Endometrium (tissue), 2 donors: ENCODE data around the gene MBNL1.

Experiments used
- FAIRE-seq: peaks from 2 replicates; lab custom pipeline; 2012; peaks lifted over from hg19 to GRCh38; lab: Jason Lieb, UNC
- donor health status: control.
- donor health status: control.

MBNL1 gene

DNA sequence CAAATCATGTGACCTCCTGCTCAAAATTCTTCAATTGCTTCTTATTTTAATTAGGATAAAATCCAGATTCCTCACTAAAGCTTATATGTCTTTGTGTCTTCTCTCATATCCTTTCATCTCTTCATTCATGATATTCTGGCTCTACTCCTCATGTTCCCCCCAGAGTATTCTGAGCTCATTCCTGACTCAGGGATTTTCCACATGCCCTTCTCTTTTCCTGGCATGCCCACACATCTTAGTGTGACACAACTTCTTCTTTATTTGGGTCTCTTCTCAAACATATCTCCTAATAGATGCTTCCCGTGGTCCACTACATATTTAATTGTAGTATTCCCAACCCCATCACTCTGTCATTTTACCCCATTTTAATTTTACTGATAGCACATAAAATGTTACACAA lies 15.2 kb upstream of the MBNL1 start:
- no peak for FAIRE-seq

DNA sequence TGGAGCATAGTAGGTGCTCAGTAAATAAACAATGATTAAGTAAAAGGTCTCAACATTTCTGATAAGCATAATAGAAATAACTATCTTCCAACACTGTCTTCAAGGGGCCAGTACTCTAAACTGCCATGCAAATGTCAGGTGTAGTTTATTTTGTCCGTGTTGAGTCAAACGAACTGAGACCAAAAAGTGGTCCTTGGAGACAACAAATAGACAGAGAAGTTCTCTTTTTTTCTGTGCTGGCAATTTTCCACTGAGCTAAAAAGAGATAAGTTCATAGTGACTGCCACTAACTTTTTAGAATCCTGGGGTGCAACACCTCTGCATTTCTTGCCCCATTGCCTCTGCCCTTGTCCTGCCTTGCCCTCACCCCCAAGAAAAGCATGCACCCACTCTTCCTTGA lies 14.7 kb upstream of the MBNL1 start:
- FAIRE-seq = no peak

DNA sequence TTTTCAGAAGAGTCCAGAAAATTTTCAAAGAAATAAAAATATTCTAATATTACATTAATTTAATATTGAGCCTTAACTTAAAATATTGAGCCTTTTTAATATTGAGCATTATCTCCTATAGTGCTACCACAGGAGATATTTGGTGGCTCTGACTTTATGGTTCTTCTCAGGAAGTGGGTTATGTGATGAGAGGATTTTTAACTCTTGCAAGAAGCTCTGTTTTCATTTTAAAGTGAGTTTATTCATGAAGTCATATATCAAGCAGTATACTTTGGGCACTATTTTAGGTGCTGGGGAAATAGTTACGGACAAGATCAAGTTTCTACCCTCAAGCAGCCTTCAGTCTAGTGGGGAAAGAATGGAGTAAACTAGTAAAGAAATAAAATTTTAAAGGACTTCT lies 13.4 kb upstream of the MBNL1 start:
- no peak for FAIRE-seq

DNA sequence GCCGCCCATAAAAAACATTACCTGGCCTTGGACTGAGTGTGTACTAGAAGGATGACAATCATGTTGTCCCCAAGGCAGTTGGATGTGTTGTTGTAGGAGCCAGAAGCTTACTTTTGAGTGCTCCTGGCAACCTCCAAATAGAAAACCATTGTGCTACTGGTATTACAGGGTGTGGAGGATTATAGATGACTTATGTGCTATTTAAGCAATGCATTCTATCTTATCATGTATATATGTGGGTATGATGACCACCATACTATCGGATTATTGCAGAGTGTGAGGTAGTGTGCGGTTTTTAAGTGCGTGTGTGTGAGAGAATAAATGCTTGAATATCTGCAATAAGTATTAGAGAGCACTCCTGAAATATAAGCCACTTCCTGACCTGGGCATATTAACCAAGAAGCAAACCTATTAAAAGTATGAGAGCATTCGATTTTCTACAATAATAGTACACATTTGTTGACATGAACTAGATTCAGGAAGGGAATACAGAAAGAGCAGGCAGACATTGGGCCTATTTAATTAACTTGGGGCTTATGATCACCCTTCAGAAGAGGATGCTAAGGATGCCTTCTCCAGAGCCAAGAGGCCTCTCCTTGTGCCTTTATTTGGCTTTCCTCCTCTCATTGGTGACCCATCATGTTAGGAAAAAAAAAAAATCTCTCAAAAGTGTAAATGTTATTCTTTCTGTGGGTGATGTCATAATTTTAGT lies 11.7 kb upstream of the MBNL1 start:
- FAIRE-seq = no peak

DNA sequence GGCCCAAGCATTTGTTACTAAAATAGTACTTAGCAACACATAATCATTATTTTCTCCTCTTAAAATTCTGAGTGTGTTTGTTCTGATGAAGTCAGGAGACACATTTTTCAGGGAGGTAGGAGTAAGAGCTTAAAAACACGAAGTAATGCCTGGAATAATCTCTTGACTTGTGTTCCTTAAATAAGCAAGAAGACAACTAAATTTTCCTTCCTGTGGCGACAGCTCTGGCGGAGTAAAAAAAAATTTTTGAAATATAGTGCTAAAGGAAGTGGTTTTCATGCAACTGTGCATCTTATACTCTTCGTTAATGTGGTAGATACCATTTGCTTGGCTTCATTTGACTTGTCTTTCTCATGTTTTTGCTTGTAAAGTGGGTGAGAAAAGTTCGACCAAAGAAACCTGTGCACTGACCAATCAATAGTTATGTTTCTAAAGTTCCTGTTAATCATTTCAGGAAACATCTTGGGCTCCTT lies 11.1 kb upstream of the MBNL1 start:
- no peak for FAIRE-seq

DNA sequence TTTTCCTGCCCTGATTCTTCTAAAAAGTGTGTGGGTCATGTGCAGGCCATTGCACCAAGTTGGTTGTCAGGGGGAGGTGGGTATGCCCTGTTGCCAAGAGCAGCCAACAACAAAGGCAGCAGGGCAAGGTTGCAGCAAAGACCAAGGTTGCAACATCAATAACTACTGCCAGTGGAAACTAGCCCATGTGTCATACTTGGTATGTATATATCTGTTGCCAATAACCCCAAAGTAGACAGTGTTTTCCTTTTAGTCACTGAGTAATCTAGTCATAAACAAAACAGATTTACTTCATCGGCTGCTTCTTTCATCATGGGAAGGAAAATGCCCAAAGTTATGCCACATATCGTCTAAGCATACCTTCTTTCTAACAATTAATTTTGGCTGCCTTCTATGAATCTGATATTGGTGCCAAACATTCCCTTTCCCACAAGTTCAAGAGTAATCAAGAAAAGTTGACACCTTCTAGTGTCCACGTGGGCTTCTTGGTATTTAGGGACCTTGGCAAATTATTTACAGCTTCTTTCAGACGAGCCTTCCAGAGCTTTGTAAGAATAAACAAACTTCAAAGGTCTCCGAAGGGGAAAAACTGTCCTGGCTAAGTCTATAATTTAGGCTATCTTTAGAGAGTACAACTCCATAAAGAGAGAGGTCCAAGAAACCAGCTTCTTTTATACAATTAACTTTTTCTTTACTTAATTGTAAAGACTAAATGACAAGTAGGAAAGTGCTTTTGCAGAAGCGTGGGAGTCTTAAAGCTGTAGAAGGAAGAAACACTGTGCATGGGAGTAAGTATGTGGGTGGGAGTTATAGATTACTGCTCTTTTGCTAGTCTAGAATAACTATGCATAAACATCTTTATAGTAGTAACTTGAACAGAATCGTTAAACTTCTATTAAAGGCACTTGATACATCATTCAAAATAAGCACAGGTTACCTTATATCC lies 10.0 kb upstream of the MBNL1 start:
- peak; percentile 21 for FAIRE-seq

DNA sequence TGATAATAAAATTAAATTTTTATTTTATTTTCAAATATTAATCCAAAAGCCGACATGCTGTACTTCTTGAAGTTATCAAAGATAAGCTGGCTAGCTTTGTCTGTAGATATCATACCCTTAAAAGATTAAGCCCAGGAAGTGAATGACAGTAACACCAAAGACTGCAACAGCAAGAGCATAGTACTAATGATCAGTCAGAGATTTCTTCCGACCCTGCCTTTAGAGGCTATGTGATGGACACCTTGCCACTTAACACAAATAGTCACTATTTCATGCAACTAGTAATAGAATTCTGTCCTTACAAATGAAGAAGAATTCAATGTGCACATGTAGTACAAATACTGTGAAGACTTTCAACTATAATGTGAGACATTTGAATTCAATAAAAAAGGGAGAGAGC lies 9.3 kb upstream of the MBNL1 start:
- FAIRE-seq = no peak

DNA sequence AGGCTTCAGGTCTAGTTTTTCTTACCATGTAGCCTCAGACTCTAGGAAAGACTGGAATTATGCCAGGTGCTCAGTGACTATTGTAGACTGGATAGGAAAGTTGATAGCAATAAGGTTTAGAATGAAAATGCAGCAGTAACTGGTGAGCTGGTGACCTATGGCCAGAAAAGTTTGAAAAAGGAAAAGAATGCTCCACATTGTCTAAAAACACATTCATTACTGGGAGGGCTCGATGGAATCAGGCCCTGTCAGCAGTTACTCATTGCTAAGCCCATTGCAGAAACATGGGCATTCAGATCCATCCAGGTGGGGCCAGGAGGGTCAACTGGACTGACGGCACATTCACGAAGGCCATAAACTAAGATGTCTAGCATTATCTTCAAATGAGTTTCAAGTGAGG lies 8.7 kb upstream of the MBNL1 start:
- FAIRE-seq = no peak

DNA sequence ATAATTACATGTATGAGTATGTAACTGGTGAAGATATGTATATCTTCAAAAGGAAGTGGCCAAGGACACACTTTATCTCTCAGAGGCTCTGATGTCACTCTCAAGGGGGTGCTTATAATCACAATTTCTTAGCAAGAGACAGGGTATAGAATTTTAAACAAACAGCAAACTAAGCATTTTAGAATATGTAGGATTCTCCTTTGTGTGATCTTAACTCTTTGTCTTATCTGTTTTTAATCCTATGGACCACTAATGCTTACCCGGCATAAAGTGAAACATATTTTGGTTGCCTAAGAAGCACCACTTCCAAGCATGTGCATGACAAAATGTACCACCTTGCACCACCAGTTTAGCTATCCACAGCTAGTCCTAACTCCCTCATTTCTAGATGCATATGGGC lies 8.2 kb upstream of the MBNL1 start:
- FAIRE-seq = no peak

DNA sequence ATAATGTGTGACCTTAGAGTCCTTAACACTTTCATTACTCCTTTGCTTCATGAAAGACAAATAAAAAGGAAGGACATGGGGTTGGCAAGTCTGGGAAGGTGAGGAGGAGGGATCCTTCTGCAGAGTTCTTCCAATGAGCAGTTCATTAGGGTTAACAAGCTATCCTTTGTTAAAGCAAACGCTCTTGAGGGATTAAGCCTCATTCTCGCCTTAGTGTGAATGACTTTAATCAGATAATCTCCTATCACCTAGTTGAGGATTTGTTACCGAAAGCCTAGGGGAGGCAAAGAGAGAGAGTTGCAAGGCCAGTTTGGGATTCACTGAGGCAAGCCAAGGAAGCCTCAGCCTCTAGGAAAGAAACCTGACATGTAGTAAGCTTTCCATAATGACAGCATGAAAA lies 7.4 kb upstream of the MBNL1 start:
- FAIRE-seq = no peak

DNA sequence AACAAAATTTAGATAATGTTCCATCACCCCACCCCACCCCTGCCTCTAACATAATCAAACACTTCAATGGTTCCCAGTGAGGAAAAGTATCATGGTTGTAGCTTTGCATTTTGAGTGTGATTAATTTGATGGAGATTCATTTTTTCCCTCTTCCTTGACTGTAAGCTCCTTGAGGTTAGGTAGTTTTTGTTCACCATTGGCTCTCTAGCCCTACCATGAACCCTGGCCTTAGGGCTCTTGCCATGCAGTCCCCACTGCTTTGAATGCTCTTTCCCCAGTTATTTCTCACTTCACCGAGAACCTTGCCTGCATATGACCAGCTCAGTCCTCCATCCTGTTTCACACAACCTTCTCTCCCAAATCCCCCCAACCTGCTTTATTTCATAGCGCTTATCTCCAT lies 5.0 kb upstream of the MBNL1 start:
- FAIRE-seq = no peak

DNA sequence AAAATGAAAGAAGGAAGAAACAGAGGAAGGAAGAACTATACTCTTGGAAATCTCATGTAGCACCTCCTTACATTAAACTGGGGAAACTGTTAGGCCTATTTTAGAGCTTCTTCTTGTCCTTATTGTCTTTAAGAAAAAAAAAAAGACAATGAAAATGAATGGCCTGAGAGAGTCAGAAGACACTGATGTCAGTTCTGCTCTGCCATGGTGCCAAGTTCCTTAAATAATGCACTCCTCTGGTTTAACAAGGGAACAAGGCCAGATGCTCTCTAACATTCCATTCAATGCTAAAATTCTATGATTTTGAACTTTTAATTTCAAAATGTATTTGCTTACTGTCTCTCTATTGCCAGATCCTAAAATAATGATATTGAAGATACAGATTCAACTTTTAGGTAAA lies 4.4 kb upstream of the MBNL1 start:
- no peak for FAIRE-seq

DNA sequence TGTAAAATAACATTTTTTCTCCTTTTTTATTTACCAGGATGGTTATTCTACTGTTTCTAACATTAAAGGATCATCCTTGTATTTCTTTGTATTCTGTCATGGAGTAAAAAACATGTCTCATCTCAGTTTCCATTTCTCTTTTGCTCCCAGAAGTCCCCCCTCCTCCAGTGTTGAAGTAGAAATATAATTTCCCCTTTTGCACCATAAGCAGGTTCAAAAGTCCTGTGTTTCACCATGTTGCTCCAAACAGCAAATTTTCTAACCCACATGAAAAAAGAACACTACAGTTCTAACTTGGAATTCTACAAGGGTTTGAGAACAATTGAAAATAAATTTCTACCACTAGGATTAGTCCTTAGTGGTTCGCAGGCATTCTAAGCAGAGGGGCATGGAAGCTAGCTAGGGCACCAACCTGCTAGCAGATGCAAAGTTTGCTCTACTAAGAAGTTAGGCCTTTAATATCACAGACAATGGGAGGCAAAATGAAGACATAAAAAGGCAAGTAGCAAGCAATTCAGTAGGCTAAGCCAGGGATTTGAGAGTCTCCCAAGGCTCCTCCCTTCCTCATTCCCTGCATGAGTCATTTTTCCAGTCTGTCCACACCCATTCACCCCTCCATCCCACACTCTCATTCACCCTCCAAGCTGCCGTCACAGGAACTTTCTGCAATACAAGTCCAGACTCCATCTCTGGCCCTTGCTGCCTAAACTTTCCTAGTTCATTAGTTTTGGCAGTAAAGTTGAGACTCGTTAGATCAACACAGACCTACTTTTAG lies 2.3 kb upstream of the MBNL1 start:
- no peak for FAIRE-seq

DNA sequence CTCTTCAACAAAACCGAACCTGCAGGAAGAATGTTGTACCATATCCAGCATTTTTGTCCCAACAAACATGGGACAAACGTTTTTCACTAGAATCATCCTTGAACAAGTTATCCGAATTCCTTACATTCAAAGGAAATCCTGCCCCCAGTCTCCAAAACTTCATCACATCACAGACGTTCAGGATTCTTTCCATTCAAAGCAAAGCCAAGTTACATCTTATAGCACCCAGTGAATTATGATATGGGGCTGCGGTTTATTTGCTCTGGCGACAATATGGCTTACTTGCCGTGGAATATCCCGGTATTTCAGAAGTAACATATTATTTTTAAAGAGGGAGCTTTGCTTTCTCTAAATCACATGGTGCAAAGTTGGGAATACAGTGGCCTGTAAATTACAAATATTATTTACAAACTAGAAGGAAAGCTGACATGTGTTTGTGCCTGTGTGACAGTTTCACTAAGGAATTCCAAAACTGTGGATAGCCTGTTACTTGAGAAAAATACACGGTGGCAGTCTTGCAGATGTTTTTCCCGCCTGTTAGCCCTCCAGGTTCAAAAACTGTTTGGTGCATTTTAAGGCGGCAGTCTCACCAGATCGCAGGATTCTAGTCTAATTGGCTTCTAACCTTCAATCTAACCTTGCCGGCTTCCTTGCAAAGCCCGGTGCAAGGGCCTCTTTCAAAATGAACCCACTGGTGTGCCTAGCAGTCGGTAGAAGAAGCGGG lies 736 bp upstream of the MBNL1 start:
- no peak for FAIRE-seq

DNA sequence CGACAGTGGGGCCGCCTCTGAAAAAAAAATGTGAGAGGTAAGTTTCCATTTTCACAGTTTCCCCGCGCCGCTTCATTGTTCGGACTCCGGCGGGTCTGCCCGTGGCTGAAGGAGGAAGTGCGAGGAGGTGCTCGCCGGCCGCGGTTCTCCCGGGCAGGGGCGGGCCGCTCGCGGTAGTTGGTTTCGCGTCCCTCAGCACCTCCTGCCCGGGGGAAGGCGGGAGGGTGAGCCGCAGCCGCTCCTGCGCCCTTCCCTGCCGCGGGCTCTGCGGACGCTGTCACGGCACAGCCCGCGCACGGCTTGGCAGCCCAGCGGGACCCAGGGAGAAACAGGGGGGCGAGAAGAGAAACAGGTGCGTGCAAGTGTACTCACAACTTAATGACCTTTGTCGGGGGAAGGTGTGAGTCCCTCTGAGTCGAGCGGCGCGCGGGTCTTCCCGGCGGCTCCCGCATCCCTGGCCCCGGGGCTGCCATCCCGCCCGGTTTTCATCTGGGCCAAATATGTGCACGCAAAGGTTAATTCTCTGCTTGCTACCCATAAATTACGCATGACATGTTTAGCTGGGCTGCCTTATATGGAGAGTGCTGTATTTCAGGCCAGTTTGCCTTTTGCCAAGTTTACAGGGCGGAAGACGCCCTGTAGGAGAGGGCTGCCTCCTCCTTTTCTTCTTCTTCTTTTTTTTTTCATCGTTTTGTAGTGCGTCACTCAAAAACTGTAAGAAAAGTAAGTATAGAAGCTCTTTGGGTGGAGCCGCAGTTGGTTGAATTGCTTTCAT lies 514 bp downstream of the MBNL1 start:
- FAIRE-seq = peak; percentile 33

DNA sequence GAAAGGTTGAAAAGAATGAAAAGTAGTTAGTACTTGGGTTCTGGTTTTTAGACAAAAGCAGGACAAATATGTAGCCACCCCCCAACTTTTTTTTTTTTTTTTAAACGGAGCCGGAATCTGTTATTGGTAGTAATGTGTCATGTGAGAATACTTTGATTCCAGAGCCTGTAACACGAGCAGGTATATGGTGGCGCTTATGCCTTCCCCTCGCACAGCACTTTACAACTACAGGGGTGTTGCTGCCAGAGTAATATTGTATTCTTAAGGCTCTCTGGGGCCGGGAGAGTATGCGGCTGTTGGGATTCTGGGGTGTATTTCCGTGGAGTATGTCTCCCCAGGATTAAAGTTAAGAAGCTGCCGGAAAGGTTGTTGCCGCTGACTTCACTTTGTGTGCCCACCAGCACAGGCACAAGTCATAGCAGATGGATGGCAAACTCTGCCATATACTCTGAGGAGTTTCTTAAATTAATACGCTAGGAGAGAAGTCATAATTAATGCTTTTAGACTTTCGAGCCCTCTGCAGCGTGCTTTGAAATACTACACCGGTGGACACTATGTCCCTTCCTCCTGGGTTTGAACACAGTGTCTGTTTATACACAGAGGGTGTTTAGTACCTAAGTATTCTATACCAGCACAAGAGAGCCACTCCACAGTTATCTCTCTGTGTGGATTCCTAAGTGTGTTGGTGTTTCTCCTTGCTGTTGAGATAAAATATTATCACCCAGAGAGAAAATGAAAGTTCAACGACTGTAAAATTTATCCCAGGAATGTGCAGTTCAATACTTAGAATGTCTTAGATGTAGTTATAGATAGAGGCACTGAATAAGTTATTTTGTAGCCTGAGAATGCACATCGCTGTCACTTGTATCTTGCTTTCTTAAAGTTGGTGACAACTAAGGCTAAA lies 1.4 kb downstream of the MBNL1 start:
- no peak for FAIRE-seq

DNA sequence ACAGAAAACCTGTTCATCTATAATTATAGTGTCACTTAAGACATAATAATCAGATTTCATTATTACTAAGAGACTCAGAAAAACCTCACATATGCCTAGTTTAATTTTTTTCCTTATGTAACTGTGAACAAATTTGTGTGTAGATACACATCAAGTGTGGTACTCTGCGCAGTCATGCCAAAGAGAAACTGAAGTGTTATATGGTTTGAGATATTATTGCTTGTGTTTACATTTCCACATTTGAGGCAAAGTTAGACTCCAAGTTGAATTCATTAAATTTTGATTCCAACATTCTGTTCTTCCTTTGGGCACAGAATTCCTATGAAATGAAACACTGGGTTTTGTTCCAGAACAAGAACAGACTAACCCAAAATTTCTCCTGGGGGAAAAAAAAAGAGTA lies 2.2 kb downstream of the MBNL1 start:
- FAIRE-seq = no peak

DNA sequence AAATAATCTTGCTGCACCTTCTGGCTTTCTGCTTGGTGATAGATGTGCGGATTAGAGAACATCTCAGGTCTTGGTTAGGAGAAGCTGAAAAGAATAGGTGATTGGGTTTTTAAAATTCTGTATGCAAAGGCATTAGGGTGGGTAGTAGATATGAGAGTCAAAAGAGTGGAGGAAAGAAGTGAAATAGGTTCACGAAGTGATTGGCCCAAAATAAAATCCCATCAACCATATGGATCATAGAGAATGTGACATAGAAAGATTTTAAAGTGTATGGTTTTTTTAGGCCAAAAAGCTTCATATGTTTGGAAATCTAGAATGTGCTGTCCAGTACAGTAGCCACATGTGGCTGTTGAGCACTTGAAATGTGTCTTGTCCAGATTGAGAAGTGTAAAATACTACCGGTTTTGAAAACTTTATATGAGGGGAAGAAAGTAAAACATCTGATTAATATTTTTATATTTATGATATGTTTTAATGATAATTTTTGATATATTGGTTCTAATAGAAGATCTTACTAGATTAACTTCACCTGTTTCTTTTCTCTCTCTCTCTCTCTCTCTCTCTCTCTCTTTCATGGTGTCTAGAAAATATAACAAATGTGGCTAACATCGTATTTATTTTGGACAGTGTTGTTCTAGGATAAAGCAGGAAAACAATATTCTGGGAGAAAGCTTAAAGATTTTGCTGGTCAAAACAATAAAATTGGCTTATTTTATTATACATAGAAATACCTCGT lies 2.9 kb downstream of the MBNL1 start:
- no peak for FAIRE-seq

DNA sequence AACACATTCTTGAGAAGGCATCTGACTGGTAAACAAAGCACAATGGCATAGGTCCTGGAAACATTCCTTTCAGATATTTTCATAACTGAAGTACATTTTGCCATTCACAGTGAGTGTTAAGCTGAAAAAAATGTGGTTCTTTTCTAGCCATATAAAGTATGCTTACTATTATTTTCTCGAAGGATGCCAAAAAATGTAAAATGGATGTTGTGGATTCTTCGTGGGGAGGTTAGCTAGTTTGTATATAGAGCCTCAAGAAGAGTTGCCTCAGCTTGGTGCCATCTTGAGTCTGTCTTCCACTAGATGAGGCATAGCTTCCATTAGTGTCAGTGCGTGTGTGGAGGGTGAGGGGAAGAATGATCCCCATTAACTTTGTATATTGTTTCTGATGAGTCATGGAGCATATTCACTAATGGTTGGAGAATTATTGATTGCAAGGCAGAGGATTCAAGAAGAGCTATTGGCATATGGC lies 4.1 kb downstream of the MBNL1 start:
- no peak for FAIRE-seq
